K562 (cell line): ENCODE results near the gene WDR45B. TPM values are rescaled to one million over a fixed set of nuclear protein-coding genes. Genes with fewer than 3 reads are reported as not detected.

ENCODE experiments used
- ATAC-seq: fragments of 200-7000 bp; cut with Tn5 transposase; 3 replicates; pipeline ENCODE4 v1.9.1; 2020; ENCODE audit warnings: moderate library complexity
- BruUV-seq: library from RNA; stranded (reverse); fragments of 400-500 nt; replicated peaks from 2 replicates; lab custom pipeline; 2021; lab: Mats Ljungman, UMichigan
- CTCF ChIA-PET: fragments of 300-600 bp; formaldehyde crosslinking; extraction: SDS; loops from one replicate; lab custom pipeline; 2021; ENCODE audit warnings: low intra/inter-chr PET ratio; lab: Yijun Ruan, JAX
- POLR2A ChIA-PET: fragments of 300-600, 350-650 bp; sonication (Branson Sonifier 250); formaldehyde crosslinking; extraction: SDS; loops from one replicate; lab custom pipeline; 2021; ENCODE audit warnings: antibody characterized with exemption, inconsistent platforms; lab: Yijun Ruan, JAX
- DNase-seq, 4 experiments: peaks; one replicate each; pipeline versions ENCODE4 v3.0.0 to v3.0.0-alpha.2; 2011 to 2018; ENCODE audit warnings: low spot score in 3 of 4, mixed read lengths in 3 of 4; ENCODE audit errors: extremely low read depth in 1 of 4
- FAIRE-seq: peaks from 2 replicates; lab custom pipeline; 2011; peaks lifted over from hg19 to GRCh38; lab: Jason Lieb, UNC
- H2AFZ ChIP-seq: 2 replicates; pipeline ENCODE4 v1.6.0; 2011; ENCODE audit warnings: low read depth, low read length, control low read depth, inconsistent platforms
- H3K27ac ChIP-seq: fragments of 200-600 bp; 3 replicates; pipeline ENCODE4 v1.8.0; 2011; ENCODE audit warnings: low read depth, mild to moderate bottlenecking, control low read depth, inconsistent platforms, low read length, moderate library complexity, mixed read lengths; ENCODE audit errors: extremely low read depth
- H3K27me3 ChIP-seq, 2 experiments: fragments of 300-600 bp in 1 of 2; 2 replicates in 1 of 2; 3 replicates in 1 of 2; pipeline versions ENCODE4 v1.6.0 to v1.8.0; 2011; ENCODE audit warnings: inconsistent platforms in 2 of 2, low read length in 2 of 2, mild to moderate bottlenecking in 1 of 2, mixed read lengths in 1 of 2, moderate library complexity in 1 of 2; ENCODE audit not compliant: control insufficient read depth in 2 of 2, insufficient read depth in 2 of 2
- H3K36me3 ChIP-seq: fragments of 300-600 bp; 3 replicates; pipeline ENCODE4 v1.8.0; 2011; ENCODE audit warnings: mild to moderate bottlenecking, low read length, inconsistent platforms; ENCODE audit not compliant: control insufficient read depth, insufficient read depth
- H3K4me1 ChIP-seq, 2 experiments: fragments of 200-600 bp in 1 of 2; replicated peaks in 1 of 2; 2 replicates in 1 of 2; 3 replicates in 1 of 2; pipeline versions ENCODE4 v1.5.1 to v1.8.0; 2011; ENCODE audit warnings: inconsistent platforms in 2 of 2, low read length in 2 of 2, mild to moderate bottlenecking in 1 of 2, mixed read lengths in 1 of 2, moderate library complexity in 1 of 2; ENCODE audit not compliant: control insufficient read depth in 2 of 2, insufficient read depth in 2 of 2
- H3K4me2 ChIP-seq: 2 replicates; pipeline ENCODE4 v1.6.1; 2011; ENCODE audit warnings: low read length, control low read depth, inconsistent platforms, mixed read lengths; ENCODE audit not compliant: insufficient read depth
- H3K4me3 ChIP-seq: fragments of 200-600 bp; sonication (generic), shearing (Covaris generic); 2 replicates; pipeline ENCODE4 v1.5.1; 2016; ENCODE audit warnings: control low read depth, inconsistent platforms
- H3K79me2 ChIP-seq: fragments of 200-600 bp; 3 replicates; pipeline ENCODE4 v1.8.0; 2011; ENCODE audit warnings: low read length, inconsistent platforms; ENCODE audit not compliant: control insufficient read depth, insufficient read depth
- H3K9ac ChIP-seq, 2 experiments: 2 replicates each; pipeline versions ENCODE4 v1.6.0 to v1.6.1; 2011; ENCODE audit warnings: low read depth in 2 of 2, low read length in 2 of 2, control low read depth in 1 of 2, inconsistent platforms in 1 of 2, mild to moderate bottlenecking in 1 of 2, mixed read lengths in 1 of 2; ENCODE audit not compliant: insufficient read depth in 1 of 2
- H3K9me1 ChIP-seq: one replicate; pipeline ENCODE4 v1.6.0; 2011; ENCODE audit warnings: inconsistent platforms, mild to moderate bottlenecking, low read length, moderate library complexity; ENCODE audit not compliant: control insufficient read depth, insufficient read depth
- H3K9me3 ChIP-seq: replicated peaks from 2 replicates; pipeline ENCODE4 v1.5.1; 2011; ENCODE audit warnings: low read depth, low read length, inconsistent platforms; ENCODE audit not compliant: control insufficient read depth, insufficient read depth
- H4K20me1 ChIP-seq: replicated peaks from 2 replicates; pipeline ENCODE4 v1.6.1; 2011; ENCODE audit warnings: low read length, inconsistent platforms, mixed read lengths; ENCODE audit not compliant: control insufficient read depth, insufficient read depth
- MAFK ChIP-seq: IDR thresholded peaks from 2 replicates; pipeline ENCODE4 v1.6.1; 2011; ENCODE audit warnings: low read length, improper control_type of control experiment
- PCBP2 ChIP-seq: fragments of 200-400 bp; formaldehyde crosslinking; IDR thresholded peaks from 2 replicates; pipeline ENCODE4 v1.6.1; 2018; ENCODE audit warnings: low read length, low read depth, mild to moderate bottlenecking, moderate library complexity; ENCODE audit not compliant: poor library complexity, severe bottlenecking
- ZNF316 ChIP-seq: fragments of 450-650 bp; IDR thresholded peaks from 2 replicates; pipeline ENCODE4 v1.6.1; 2016
- ZNF431 ChIP-seq: sonication (generic); formaldehyde crosslinking; IDR thresholded peaks from 2 replicates; pipeline ENCODE4 v1.8.0; 2022; ENCODE audit warnings: mild to moderate bottlenecking, missing genetic modification reagents
- WGBS: fragments of 100-300 bp; shearing (Covaris generic); methylation state at CpG from one replicate; pipeline ENCODE4 v1.1.6; 2016; ENCODE audit warnings: low coverage, mixed read lengths; ENCODE audit not compliant: insufficient coverage; ENCODE audit errors: missing lambda C conversion rate; 5-methylcytosine and 5-hydroxymethylcytosine counted together
- in situ Hi-C: fragments of 300-500 bp; cut with MboI; formaldehyde crosslinking; loops from 4 replicates; pipeline ENCODE4 v1.15.0; 2018; ENCODE audit warnings: inconsistent platforms, mixed read lengths
- intact Hi-C: fragments of 100-400 bp; cut with micrococcal nuclease; formaldehyde crosslinking; loops from 2 replicates; pipeline ENCODE4 v1.14.2; 2022
- polyA plus RNA-seq, 8 experiments: library from polyadenylated mRNA; depleted of rRNA in 4 of 8; stranded (reverse) in 5 of 8; unstranded in 3 of 8; fragments of >200 nt; fragmentation: Nextera tagmentation in 2 of 8; fragmentation: Illumina TruSeq in 1 of 8; extraction: Ambion mirVana in 2 of 8; extraction: Trizol in 1 of 8; gene quantifications; 2 replicates each; pipeline versions ENCODE4 v1.2.1 to v1.2.3, GENCODE V29; 2011 to 2014; ENCODE audit warnings: inconsistent platforms in 1 of 8, missing spikeins in 1 of 8
- total RNA-seq, 7 experiments: library from RNA; depleted of rRNA in 6 of 7; stranded (reverse); fragments of >200 nt in 6 of 7; fragmentation: Illumina TruSeq in 2 of 7; extraction: Trizol in 2 of 7; gene quantifications; 2 replicates each; pipeline versions ENCODE4 v1.2.1 to v1.2.3, GENCODE V29; 2011 to 2021; ENCODE audit warnings: low replicate concordance in 1 of 7
- TF ChIP-seq, protein P1 (sequence below): fragments of 450-650 bp; IDR thresholded peaks from 2 replicates; pipeline ENCODE4 v1.6.1; 2017; ENCODE audit warnings: antibody characterized with exemption, mild to moderate bottlenecking

The WDR45B gene
- total and polyA plus RNA-seq, 9 of the 15 experiments (the other 6 are each of a cell fraction or from before 2014, with no cell fraction given), result 0.72 to 74.4 (median 35.9) TPM

DNA sequence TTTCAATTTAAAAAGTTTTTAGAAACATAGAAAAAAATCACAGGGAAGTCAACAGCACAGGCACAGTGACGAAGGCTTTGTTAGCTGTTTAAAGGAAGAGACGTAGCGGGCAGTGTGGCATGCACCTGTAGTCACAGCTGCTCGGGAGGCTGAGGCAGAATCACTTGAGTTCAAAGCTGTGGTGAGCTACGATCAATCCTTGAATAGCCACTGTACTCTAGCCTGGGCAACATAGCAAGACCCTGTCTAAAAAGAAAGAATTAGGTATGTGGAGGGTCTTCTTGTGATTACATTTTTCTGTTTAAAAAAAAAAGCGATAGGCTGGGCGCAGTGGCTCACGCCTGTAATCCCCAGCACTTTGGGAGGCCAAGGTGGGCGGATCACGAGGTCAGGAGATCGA lies 78.6 kb downstream of the WDR45B start (continued):
- TF ChIP-seq PCBP2, result no peak
- TF ChIP-seq ZNF431 (CRISPR knock-in tag), result no peak
- TF ChIP-seq, protein P1, sequence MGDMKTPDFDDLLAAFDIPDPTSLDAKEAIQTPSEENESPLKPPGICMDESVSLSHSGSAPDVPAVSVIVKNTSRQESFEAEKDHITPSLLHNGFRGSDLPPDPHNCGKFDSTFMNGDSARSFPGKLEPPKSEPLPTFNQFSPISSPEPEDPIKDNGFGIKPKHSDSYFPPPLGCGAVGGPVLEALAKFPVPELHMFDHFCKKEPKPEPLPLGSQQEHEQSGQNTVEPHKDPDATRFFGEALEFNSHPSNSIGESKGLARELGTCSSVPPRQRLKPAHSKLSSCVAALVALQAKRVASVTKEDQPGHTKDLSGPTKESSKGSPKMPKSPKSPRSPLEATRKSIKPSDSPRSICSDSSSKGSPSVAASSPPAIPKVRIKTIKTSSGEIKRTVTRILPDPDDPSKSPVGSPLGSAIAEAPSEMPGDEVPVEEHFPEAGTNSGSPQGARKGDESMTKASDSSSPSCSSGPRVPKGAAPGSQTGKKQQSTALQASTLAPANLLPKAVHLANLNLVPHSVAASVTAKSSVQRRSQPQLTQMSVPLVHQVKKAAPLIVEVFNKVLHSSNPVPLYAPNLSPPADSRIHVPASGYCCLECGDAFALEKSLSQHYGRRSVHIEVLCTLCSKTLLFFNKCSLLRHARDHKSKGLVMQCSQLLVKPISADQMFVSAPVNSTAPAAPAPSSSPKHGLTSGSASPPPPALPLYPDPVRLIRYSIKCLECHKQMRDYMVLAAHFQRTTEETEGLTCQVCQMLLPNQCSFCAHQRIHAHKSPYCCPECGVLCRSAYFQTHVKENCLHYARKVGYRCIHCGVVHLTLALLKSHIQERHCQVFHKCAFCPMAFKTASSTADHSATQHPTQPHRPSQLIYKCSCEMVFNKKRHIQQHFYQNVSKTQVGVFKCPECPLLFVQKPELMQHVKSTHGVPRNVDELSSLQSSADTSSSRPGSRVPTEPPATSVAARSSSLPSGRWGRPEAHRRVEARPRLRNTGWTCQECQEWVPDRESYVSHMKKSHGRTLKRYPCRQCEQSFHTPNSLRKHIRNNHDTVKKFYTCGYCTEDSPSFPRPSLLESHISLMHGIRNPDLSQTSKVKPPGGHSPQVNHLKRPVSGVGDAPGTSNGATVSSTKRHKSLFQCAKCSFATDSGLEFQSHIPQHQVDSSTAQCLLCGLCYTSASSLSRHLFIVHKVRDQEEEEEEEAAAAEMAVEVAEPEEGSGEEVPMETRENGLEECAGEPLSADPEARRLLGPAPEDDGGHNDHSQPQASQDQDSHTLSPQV, result no peak
- TF ChIP-seq, all 486 proteins: peak for 0

DNA sequence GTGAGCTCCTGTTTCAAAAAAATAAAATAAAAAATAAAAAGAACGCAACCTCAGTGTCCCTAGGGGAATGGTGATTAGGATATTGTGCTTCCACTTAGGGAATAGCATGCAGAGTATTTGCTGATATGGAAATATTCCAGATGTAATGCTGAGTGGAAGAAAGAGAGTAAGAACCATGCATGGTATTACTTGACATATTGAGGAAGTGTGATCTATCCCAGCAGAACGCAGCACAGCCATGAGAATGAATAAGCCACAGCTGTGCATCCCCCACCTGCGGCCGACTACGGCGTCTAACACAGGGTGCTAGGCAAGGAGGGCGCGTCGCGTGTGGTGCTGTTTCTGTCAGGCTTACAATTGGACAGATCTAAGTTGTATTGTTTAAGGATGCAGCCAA lies 79.2 kb downstream of the WDR45B start:
- TF ChIP-seq MAFK (no peak), ZNF316 (0 out of 2 replicates have a peak, but pooled peaks have one; percentile 28)
- ATAC-seq (no peak), DNase-seq (no peak), FAIRE-seq (no peak)
- CTCF ChIA-PET, result no interaction called here
- peaks cover 67% of the 10 kb centered on the region for H3K79me2 ChIP-seq
- H4K20me1 ChIP-seq, result peaks cover 15% of the 10 kb centered on the region
- POLR2A ChIA-PET, result interaction anchor here (1.0 to 2.1 kb wide), 2 partner anchors 10 to 11 kb away, joined by 5 read pairs; no protein-coding TSS in a partner anchor
- WGBS, result 98% methylated on average over 10 of the region's 10 CpGs
- H3K4me3 ChIP-seq, result no peak overlapping the region
- in situ Hi-C loops, result no loop called here
- peaks cover 4% of the 10 kb centered on the region for H3K9me1 ChIP-seq
- no peak overlapping the region for H3K4me2 ChIP-seq
- BruUV-seq, result no TSS peak
- intact Hi-C loops, result no loop called here
- no peaks in the 10 kb centered on the region for H3K27me3 ChIP-seq
- H3K36me3 ChIP-seq, result peaks cover 96% of the 10 kb centered on the region
- H2AFZ ChIP-seq, result no peak overlapping the region
- no peak overlapping the region for H3K9ac ChIP-seq
- H3K9me3 ChIP-seq, result no peaks in the 10 kb centered on the region
- no peak overlapping the region for H3K27ac ChIP-seq
- peaks cover 0 to 3% of the 10 kb centered on the region in 2 experiments; a peak in 1 of 5 replicates for H3K4me1 ChIP-seq
